ENCODE measurements around the gene THSD7A. TPM values are rescaled to one million over a fixed set of nuclear protein-coding genes. Genes with fewer than 3 reads are reported as not detected.

Gene THSD7A
- total and polyA plus RNA-seq, 4 donors = 0.15 to 2.7 (median 1.9) TPM

- TF ChIP-seq SP1 (IDR thresholded peaks at IDR 0.05) = no peak
- no peak for TF ChIP-seq FOXA1 (IDR thresholded peaks at IDR 0.05)
- TF ChIP-seq, protein P1, sequence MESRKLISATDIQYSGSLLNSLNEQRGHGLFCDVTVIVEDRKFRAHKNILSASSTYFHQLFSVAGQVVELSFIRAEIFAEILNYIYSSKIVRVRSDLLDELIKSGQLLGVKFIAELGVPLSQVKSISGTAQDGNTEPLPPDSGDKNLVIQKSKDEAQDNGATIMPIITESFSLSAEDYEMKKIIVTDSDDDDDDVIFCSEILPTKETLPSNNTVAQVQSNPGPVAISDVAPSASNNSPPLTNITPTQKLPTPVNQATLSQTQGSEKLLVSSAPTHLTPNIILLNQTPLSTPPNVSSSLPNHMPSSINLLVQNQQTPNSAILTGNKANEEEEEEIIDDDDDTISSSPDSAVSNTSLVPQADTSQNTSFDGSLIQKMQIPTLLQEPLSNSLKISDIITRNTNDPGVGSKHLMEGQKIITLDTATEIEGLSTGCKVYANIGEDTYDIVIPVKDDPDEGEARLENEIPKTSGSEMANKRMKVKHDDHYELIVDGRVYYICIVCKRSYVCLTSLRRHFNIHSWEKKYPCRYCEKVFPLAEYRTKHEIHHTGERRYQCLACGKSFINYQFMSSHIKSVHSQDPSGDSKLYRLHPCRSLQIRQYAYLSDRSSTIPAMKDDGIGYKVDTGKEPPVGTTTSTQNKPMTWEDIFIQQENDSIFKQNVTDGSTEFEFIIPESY (IDR thresholded peaks at IDR 0.05) = no peak
- TF ChIP-seq YY1 (IDR thresholded peaks at IDR 0.05) = no peak
- no peak for TF ChIP-seq JUND (IDR thresholded peaks at IDR 0.05)
- TF ChIP-seq RAD21 (IDR thresholded peaks at IDR 0.05) = no peak
- no peak for TF ChIP-seq EGR1 (IDR thresholded peaks at IDR 0.05; ENCODE audit: low read depth in 2 of 2)
- no peak for TF ChIP-seq RXRA (IDR thresholded peaks at IDR 0.05)
- TF ChIP-seq, protein P2, sequence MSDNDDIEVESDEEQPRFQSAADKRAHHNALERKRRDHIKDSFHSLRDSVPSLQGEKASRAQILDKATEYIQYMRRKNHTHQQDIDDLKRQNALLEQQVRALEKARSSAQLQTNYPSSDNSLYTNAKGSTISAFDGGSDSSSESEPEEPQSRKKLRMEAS (IDR thresholded peaks at IDR 0.05) = no peak
- TF ChIP-seq HNF4G (IDR thresholded peaks at IDR 0.05) = no peak
- TF ChIP-seq, protein P3, sequence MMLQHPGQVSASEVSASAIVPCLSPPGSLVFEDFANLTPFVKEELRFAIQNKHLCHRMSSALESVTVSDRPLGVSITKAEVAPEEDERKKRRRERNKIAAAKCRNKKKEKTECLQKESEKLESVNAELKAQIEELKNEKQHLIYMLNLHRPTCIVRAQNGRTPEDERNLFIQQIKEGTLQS (IDR thresholded peaks at IDR 0.05) = no peak
- TF ChIP-seq, protein P4, sequence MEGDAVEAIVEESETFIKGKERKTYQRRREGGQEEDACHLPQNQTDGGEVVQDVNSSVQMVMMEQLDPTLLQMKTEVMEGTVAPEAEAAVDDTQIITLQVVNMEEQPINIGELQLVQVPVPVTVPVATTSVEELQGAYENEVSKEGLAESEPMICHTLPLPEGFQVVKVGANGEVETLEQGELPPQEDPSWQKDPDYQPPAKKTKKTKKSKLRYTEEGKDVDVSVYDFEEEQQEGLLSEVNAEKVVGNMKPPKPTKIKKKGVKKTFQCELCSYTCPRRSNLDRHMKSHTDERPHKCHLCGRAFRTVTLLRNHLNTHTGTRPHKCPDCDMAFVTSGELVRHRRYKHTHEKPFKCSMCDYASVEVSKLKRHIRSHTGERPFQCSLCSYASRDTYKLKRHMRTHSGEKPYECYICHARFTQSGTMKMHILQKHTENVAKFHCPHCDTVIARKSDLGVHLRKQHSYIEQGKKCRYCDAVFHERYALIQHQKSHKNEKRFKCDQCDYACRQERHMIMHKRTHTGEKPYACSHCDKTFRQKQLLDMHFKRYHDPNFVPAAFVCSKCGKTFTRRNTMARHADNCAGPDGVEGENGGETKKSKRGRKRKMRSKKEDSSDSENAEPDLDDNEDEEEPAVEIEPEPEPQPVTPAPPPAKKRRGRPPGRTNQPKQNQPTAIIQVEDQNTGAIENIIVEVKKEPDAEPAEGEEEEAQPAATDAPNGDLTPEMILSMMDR (IDR thresholded peaks at IDR 0.05; ENCODE audit: low read depth, low read length, missing input control) = no peak
- no peak for TF ChIP-seq HNF4A (conservative IDR thresholded peaks at IDR 0.05)
- no peak for TF ChIP-seq NR2F2 (IDR thresholded peaks at IDR 0.05)
- H3K27me3 ChIP-seq (ENCODE audit: control insufficient read depth in 4 of 4, insufficient read depth in 4 of 4, low read length in 3 of 4) = no peaks in the 10 kb centered on the region
- no peak overlapping the region for H3K9ac ChIP-seq (ENCODE audit: low read depth in 1 of 2, low read length in 2 of 2)
- H3K27ac ChIP-seq (ENCODE audit: low read depth in 1 of 2, low read length in 2 of 2) = no peak overlapping the region
- H3K36me3 ChIP-seq (ENCODE audit: control insufficient read depth in 4 of 4, insufficient read depth in 3 of 4, low read depth in 1 of 4, low read length in 3 of 4) = no peaks in the 10 kb centered on the region
- H3K4me1 ChIP-seq (ENCODE audit: control insufficient read depth in 4 of 4, insufficient read depth in 4 of 4, low read length in 3 of 4) = no peaks in the 10 kb centered on the region
- 92% methylated on average over 4 of the region's 4 CpGs for WGBS
- no peak overlapping the region for H3K4me3 ChIP-seq (ENCODE audit: low read depth in 1 of 3, low read length in 3 of 3)
- no peaks in the 10 kb centered on the region for H3K9me3 ChIP-seq (ENCODE audit: control insufficient read depth in 4 of 4, low read length in 3 of 4)
- DNase-seq (ENCODE audit: low spot score) = no peak
Observed at GRCh38 chr7:11589251-11589650, 242.7 kb downstream of the THSD7A start.

DNA sequence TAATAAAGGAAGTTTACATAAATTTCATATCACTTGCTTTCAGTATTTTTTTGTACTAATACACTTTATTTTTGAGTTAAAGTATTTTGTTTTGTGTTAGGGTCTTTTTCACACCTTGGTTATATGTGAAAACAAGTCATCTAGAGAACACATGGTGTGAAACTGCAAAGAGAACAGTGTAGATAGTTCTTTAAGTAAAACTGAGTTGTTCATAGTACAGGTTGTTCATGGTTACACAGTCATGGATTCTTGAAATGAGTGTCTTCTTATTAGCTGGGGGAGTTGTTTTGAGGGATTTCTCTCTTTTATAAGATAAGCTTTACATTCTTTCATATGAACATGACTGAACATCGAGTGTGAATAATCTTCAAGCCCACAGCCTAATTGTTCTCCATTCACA is 244.2 kb downstream of the THSD7A start:
- Histone ChIP-seq H3K27me3 (ENCODE audit: control insufficient read depth in 4 of 4, insufficient read depth in 4 of 4, low read length in 3 of 4) (no peaks in the 10 kb centered on the region), H3K36me3 (ENCODE audit: control insufficient read depth in 4 of 4, insufficient read depth in 3 of 4, low read depth in 1 of 4, low read length in 3 of 4) (no peaks in the 10 kb centered on the region), H3K4me3 (ENCODE audit: low read depth in 1 of 3, low read length in 3 of 3) (no peak overlapping the region), H3K9me3 (ENCODE audit: control insufficient read depth in 4 of 4, low read length in 3 of 4) (no peaks in the 10 kb centered on the region), H3K27ac (ENCODE audit: low read depth in 1 of 2, low read length in 2 of 2) (no peak overlapping the region), H3K9ac (ENCODE audit: low read depth in 1 of 2, low read length in 2 of 2) (no peak overlapping the region), H3K4me1 (ENCODE audit: control insufficient read depth in 4 of 4, insufficient read depth in 4 of 4, low read length in 3 of 4) (no peaks in the 10 kb centered on the region)
- 84% methylated on average over 1 of the region's 1 CpG for WGBS
- TF ChIP-seq, protein P3 (IDR thresholded peaks at IDR 0.05) = no peak
- TF ChIP-seq, protein P4 (IDR thresholded peaks at IDR 0.05; ENCODE audit: low read depth, low read length, missing input control) = no peak
- DNase-seq (ENCODE audit: low spot score) = no peak

All from liver (tissue), 9 donors.